RWPE2 (cell line): Measurements from ENCODE around the gene GMPR2.

Source experiments
- ATAC-seq: fragments of 200-7000 bp; cut with Tn5 transposase; 3 replicates; pipeline ENCODE4 v1.9.1; 2021; ENCODE audit warnings: low read depth
- DNase-seq: peaks from one replicate; pipeline ENCODE4 v3.0.0-alpha.2; 2020; ENCODE audit warnings: low spot score
- H3K27ac ChIP-seq: fragments of 450-650 bp; 2 replicates; pipeline ENCODE4 v1.5.1; 2017; ENCODE audit warnings: mild to moderate bottlenecking; ENCODE audit not compliant: poor library complexity, severe bottlenecking
- H3K27me3 ChIP-seq: fragments of 250-450 bp; sonication (Bioruptor Pico); 2 replicates; pipeline ENCODE4 v1.5.1; 2021; ENCODE audit warnings: mild to moderate bottlenecking, moderate library complexity; ENCODE audit not compliant: insufficient read depth, poor library complexity, severe bottlenecking
- H3K36me3 ChIP-seq: fragments of 250-450 bp; sonication (Bioruptor Pico); 2 replicates; pipeline ENCODE4 v1.5.1; 2020; ENCODE audit warnings: low read depth, mild to moderate bottlenecking, moderate library complexity
- H3K4me1 ChIP-seq: fragments of 250-450 bp; sonication (Bioruptor Pico); 2 replicates; pipeline ENCODE4 v1.5.1; 2021; ENCODE audit warnings: mild to moderate bottlenecking, moderate library complexity; ENCODE audit not compliant: insufficient read depth, poor library complexity, severe bottlenecking
- H3K4me3 ChIP-seq: fragments of 250-450 bp; sonication (Bioruptor Pico); 2 replicates; pipeline ENCODE4 v1.5.1; 2021; ENCODE audit warnings: mild to moderate bottlenecking, moderate library complexity; ENCODE audit not compliant: severe bottlenecking
- H3K9me3 ChIP-seq: fragments of 250-450 bp; sonication (Bioruptor Pico); 2 replicates; pipeline ENCODE4 v1.5.1; 2021; ENCODE audit warnings: mild to moderate bottlenecking, moderate library complexity; ENCODE audit not compliant: severe bottlenecking
- CTCF ChIP-seq: fragments of 450-650 bp; IDR thresholded peaks from one replicate; pipeline ENCODE4 v1.5.1; 2017; ENCODE audit warnings: mild to moderate bottlenecking, moderate library complexity; ENCODE audit not compliant: poor library complexity, severe bottlenecking

The GMPR2 gene

GRCh38 chr14:24246765-24247212 is 14.1 kb downstream of the GMPR2 start:
- ATAC-seq (no peak), DNase-seq (no peak)
- Histone ChIP-seq H3K27me3 (no peaks in the 10 kb centered on the region), H3K36me3 (peaks cover 8% of the 10 kb centered on the region; the same call in 1 of the 2 replicates), H3K4me1 (peaks cover 7% of the 10 kb centered on the region), H3K9me3 (no peaks in the 10 kb centered on the region), H3K27ac (no peak overlapping the region), H3K4me3 (no peak overlapping the region)
- TF ChIP-seq CTCF = no peak

- Histone ChIP-seq H3K4me1 (peaks cover 7% of the 10 kb centered on the region), H3K36me3 (peaks cover 10% of the 10 kb centered on the region; the same call in 1 of the 2 replicates), H3K27me3 (no peaks in the 10 kb centered on the region), H3K9me3 (no peaks in the 10 kb centered on the region), H3K27ac (no peak overlapping the region), H3K4me3 (no peak overlapping the region)
- no peak for TF ChIP-seq CTCF
- no peak for DNase-seq
- ATAC-seq = no peak
These were observed 14.7 kb downstream of the GMPR2 start for GRCh38 chr14:24247422-24247821.

GRCh38 chr14:24249230-24250021 is 16.7 kb downstream of the GMPR2 start:
- DNase-seq = no peak
- no peak overlapping the region for H3K27ac ChIP-seq

GRCh38 chr14:24250354-24250753 is 17.6 kb downstream of the GMPR2 start:
- Histone ChIP-seq H3K4me1 (no peaks in the 10 kb centered on the region), H3K36me3 (peaks cover 34% of the 10 kb centered on the region), H3K27ac (no peak overlapping the region), H3K27me3 (no peaks in the 10 kb centered on the region), H3K9me3 (no peaks in the 10 kb centered on the region), H3K4me3 (no peak overlapping the region)
- DNase-seq (no peak), ATAC-seq (no peak)
- TF ChIP-seq CTCF = no peak

More at GRCh38 chr14:24249230-24250021, 16.7 kb downstream of the GMPR2 start:
- Histone ChIP-seq H3K27me3 (no peaks in the 10 kb centered on the region), H3K36me3 (peaks cover 28% of the 10 kb centered on the region), H3K4me3 (no peak overlapping the region), H3K9me3 (no peaks in the 10 kb centered on the region), H3K4me1 (no peaks in the 10 kb centered on the region)
- no peak; the same call in 2 of the 3 replicates for ATAC-seq
- no peak for TF ChIP-seq CTCF

- no peak for DNase-seq
- Histone ChIP-seq H3K27ac (no peak overlapping the region), H3K27me3 (no peaks in the 10 kb centered on the region), H3K36me3 (peaks cover 41% of the 10 kb centered on the region), H3K4me1 (no peaks in the 10 kb centered on the region), H3K9me3 (no peaks in the 10 kb centered on the region), H3K4me3 (no peak overlapping the region)
- TF ChIP-seq CTCF = no peak
- ATAC-seq = peak; percentile 21; the same call in 1 of the 3 replicates
These were observed 19.2 kb downstream of the GMPR2 start for GRCh38 chr14:24251880-24252288.
